ENCODE measurements around the gene ELL. TPM values are rescaled to one million over a fixed set of nuclear protein-coding genes. Genes with fewer than 3 reads are reported as not detected.

The ELL gene
- total RNA-seq, 2 experiments from 2014 or later = 20.3 to 20.9 TPM

- CTCF ChIA-PET = interaction anchor here (0.6 to 1.9 kb wide), 20 partner anchors 9 to 723 kb away, joined by 3 to 8 read pairs (median 4); partner anchors contain the start of gene REX1BD
- Mint-ChIP-seq H3K27me3 (no peaks in the 10 kb centered on the region), H3K27ac (peak overlapping the region; percentile 57), H3K4me1 (peaks cover 3% of the 10 kb centered on the region), H3K9me3 (no peaks in the 10 kb centered on the region), H3K4me3 (no peak overlapping the region), H3K36me3 (ENCODE audit: low read depth) (peaks cover 14% of the 10 kb centered on the region)
- peak; percentile 90 for DNase-seq
- POLR2A ChIA-PET = no interaction called here
Measured at GRCh38 chr19:18450931-18451836, 70.7 kb downstream of the ELL start.

GRCh38 chr19:18450021-18450930, 71.6 kb downstream of the ELL start:
- CTCF ChIA-PET = interaction anchor here (0.6 to 2.3 kb wide), 14 partner anchors 10 to 724 kb away, joined by 3 to 8 read pairs (median 4); partner anchors contain the start of gene REX1BD
- H3K36me3 Mint-ChIP-seq (ENCODE audit: low read depth) = peaks cover 14% of the 10 kb centered on the region

GRCh38 chr19:18449552-18449951, 72.3 kb downstream of the ELL start:
- ChIA-PET POLR2A (no interaction called here), CTCF (interaction anchor here (0.7 to 2.3 kb wide), 5 partner anchors 10 to 398 kb away, joined by 3 to 5 read pairs (median 3); no protein-coding TSS in a partner anchor)
- H3K4me3 Mint-ChIP-seq = no peak overlapping the region
- H3K27ac Mint-ChIP-seq = no peak overlapping the region
- peaks cover 3% of the 10 kb centered on the region for H3K4me1 Mint-ChIP-seq
- H3K36me3 Mint-ChIP-seq (ENCODE audit: low read depth) = peaks cover 14% of the 10 kb centered on the region
- no peaks in the 10 kb centered on the region for H3K9me3 Mint-ChIP-seq
- H3K27me3 Mint-ChIP-seq = no peaks in the 10 kb centered on the region
- DNase-seq = no peak

More at GRCh38 chr19:18450021-18450930, 71.6 kb downstream of the ELL start:
- Mint-ChIP-seq H3K27ac (peak overlapping the region; percentile 57), H3K27me3 (no peaks in the 10 kb centered on the region), H3K9me3 (no peaks in the 10 kb centered on the region), H3K4me3 (no peak overlapping the region), H3K4me1 (peaks cover 3% of the 10 kb centered on the region)
- no peak for DNase-seq
- POLR2A ChIA-PET = no interaction called here

GRCh38 chr19:18446811-18447359, 75.0 kb downstream of the ELL start:
- H3K4me1 Mint-ChIP-seq = peaks cover 12% of the 10 kb centered on the region
- peaks cover 29% of the 10 kb centered on the region for H3K36me3 Mint-ChIP-seq (ENCODE audit: low read depth)
- no peak for DNase-seq
- H3K27ac Mint-ChIP-seq = no peak overlapping the region
- no peak overlapping the region for H3K4me3 Mint-ChIP-seq
- ChIA-PET CTCF (interaction anchor here (1.6 to 3.5 kb wide), 2 partner anchors 15 to 142 kb away, joined by 6 to 15 read pairs; partner anchors contain the start of gene REX1BD), POLR2A (no interaction called here)
- no peaks in the 10 kb centered on the region for H3K27me3 Mint-ChIP-seq
- H3K9me3 Mint-ChIP-seq = peaks cover 3% of the 10 kb centered on the region

- CTCF ChIA-PET = interaction anchor here (1.3 to 3.5 kb wide), 3 partner anchors 16 to 142 kb away, joined by 3 to 15 read pairs (median 6); partner anchors contain the start of gene REX1BD
- peaks cover 3% of the 10 kb centered on the region for H3K9me3 Mint-ChIP-seq
- H3K4me3 Mint-ChIP-seq = no peak overlapping the region
- H3K4me1 Mint-ChIP-seq = peaks cover 16% of the 10 kb centered on the region
- H3K27ac Mint-ChIP-seq = no peak overlapping the region
- peaks cover 29% of the 10 kb centered on the region for H3K36me3 Mint-ChIP-seq (ENCODE audit: low read depth)
- DNase-seq = no peak
- POLR2A ChIA-PET = no interaction called here
- H3K27me3 Mint-ChIP-seq = no peaks in the 10 kb centered on the region
Measured at GRCh38 chr19:18446145-18446810, 75.6 kb downstream of the ELL start.

GRCh38 chr19:18445262-18445948, 76.5 kb downstream of the ELL start:
- CTCF ChIA-PET = interaction anchor here (1.0 to 3.5 kb wide), 3 partner anchors 17 to 144 kb away, joined by 3 to 15 read pairs (median 3); no protein-coding TSS in a partner anchor
- POLR2A ChIA-PET = no interaction called here
- no peak for DNase-seq
- H3K27ac Mint-ChIP-seq = no peak overlapping the region
- H3K36me3 Mint-ChIP-seq (ENCODE audit: low read depth) = peaks cover 26% of the 10 kb centered on the region
- no peaks in the 10 kb centered on the region for H3K27me3 Mint-ChIP-seq
- H3K9me3 Mint-ChIP-seq = peaks cover 3% of the 10 kb centered on the region
- H3K4me1 Mint-ChIP-seq = peaks cover 20% of the 10 kb centered on the region
- H3K4me3 Mint-ChIP-seq = no peak overlapping the region

- Mint-ChIP-seq H3K4me3 (no peak overlapping the region), H3K9me3 (peaks cover 3% of the 10 kb centered on the region), H3K27ac (no peak overlapping the region), H3K36me3 (ENCODE audit: low read depth) (peaks cover 24% of the 10 kb centered on the region), H3K4me1 (peaks cover 23% of the 10 kb centered on the region), H3K27me3 (no peaks in the 10 kb centered on the region)
- ChIA-PET POLR2A (no interaction called here), CTCF (interaction anchor here (0.7 to 3.5 kb wide), 2 partner anchors 16 to 18 kb away, joined by 3 to 15 read pairs; no protein-coding TSS in a partner anchor)
- no peak for DNase-seq
Measured at GRCh38 chr19:18444513-18444912, 77.4 kb downstream of the ELL start.

- no peak overlapping the region for H3K4me3 Mint-ChIP-seq
Measured at GRCh38 chr19:18443831-18444230, 78.0 kb downstream of the ELL start.

GRCh38 chr19:18443406-18443805, 78.5 kb downstream of the ELL start:
- H3K27me3 Mint-ChIP-seq = no peaks in the 10 kb centered on the region
- peaks cover 3% of the 10 kb centered on the region for H3K9me3 Mint-ChIP-seq
- peaks cover 24% of the 10 kb centered on the region for H3K36me3 Mint-ChIP-seq (ENCODE audit: low read depth)
- ChIA-PET POLR2A (interaction anchor here (0.6 kb wide), 1 partner anchor 64 kb away, joined by 3 read pairs; no protein-coding TSS in a partner anchor), CTCF (interaction anchor here (0.5 to 3.5 kb wide), 2 partner anchors 19 to 75 kb away, joined by 4 to 15 read pairs; no protein-coding TSS in a partner anchor)
- no peak for DNase-seq
- H3K27ac Mint-ChIP-seq = no peak overlapping the region
- peaks cover 23% of the 10 kb centered on the region for H3K4me1 Mint-ChIP-seq
- no peak overlapping the region for H3K4me3 Mint-ChIP-seq

More at GRCh38 chr19:18443831-18444230, 78.0 kb downstream of the ELL start:
- POLR2A ChIA-PET = interaction anchor here (0.6 kb wide), 1 partner anchor 63 kb away, joined by 3 read pairs; no protein-coding TSS in a partner anchor
- CTCF ChIA-PET = interaction anchor here (0.5 to 3.5 kb wide), 3 partner anchors 17 to 75 kb away, joined by 3 to 15 read pairs (median 4); no protein-coding TSS in a partner anchor
- H3K4me1 Mint-ChIP-seq = peaks cover 23% of the 10 kb centered on the region
- no peak for DNase-seq
- peaks cover 24% of the 10 kb centered on the region for H3K36me3 Mint-ChIP-seq (ENCODE audit: low read depth)
- no peaks in the 10 kb centered on the region for H3K27me3 Mint-ChIP-seq
- H3K27ac Mint-ChIP-seq = no peak overlapping the region
- peaks cover 3% of the 10 kb centered on the region for H3K9me3 Mint-ChIP-seq

- CTCF ChIA-PET = no interaction called here
- peak overlapping the region; percentile 86 for H3K27ac Mint-ChIP-seq
- DNase-seq = no peak
- H3K9me3 Mint-ChIP-seq = peaks cover 3% of the 10 kb centered on the region
- H3K27me3 Mint-ChIP-seq = no peaks in the 10 kb centered on the region
- peaks cover 23% of the 10 kb centered on the region for H3K4me1 Mint-ChIP-seq
- peaks cover 24% of the 10 kb centered on the region for H3K36me3 Mint-ChIP-seq (ENCODE audit: low read depth)
- POLR2A ChIA-PET = interaction anchor here (0.6 kb wide), 1 partner anchor 64 kb away, joined by 3 read pairs; no protein-coding TSS in a partner anchor
- H3K4me3 Mint-ChIP-seq = no peak overlapping the region
Measured at GRCh38 chr19:18442941-18443340, 78.9 kb downstream of the ELL start.
